NB4 (cell line): ENCODE data around the gene RASSF5.

Experiments
- POLR2A ChIP-seq: IDR thresholded peaks from 2 replicates; pipeline ENCODE4 v1.6.1; 2011; ENCODE audit warnings: mild to moderate bottlenecking; ENCODE audit not compliant: insufficient read length; ENCODE audit errors: extremely low read depth
- TF ChIP-seq, protein P1 (sequence below): IDR thresholded peaks from one replicate; pipeline ENCODE4 v1.5.1; 2012; ENCODE audit warnings: low read depth, low read length

DNA sequence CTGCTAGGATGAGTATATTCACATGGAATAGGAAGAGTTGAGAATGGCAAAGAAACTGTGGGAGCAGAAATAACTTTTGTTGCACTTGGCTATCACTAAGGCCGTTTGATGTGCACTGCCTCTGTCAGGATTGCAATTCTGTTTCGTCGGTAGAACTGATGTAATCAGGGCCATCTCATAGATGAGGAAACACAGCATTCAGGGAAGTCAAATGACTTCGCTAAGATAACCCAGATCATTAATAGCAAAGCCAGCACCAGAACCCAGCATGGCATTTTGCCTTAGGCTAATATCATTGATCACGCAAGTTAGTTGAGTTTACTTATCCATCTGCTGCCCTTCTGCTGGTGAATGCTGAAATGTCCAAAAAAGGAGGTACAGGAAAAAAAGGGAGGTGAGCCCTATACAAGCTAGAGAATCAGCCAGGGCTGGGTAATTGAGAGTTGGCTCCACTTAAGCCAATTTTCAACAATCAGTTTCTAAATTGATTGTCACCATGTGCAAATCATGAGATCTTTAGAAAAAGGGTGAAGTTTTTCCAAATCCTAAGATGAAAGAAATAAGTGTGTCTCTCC, 7.6 kb downstream of the RASSF5 start:
- TF ChIP-seq, protein P1, sequence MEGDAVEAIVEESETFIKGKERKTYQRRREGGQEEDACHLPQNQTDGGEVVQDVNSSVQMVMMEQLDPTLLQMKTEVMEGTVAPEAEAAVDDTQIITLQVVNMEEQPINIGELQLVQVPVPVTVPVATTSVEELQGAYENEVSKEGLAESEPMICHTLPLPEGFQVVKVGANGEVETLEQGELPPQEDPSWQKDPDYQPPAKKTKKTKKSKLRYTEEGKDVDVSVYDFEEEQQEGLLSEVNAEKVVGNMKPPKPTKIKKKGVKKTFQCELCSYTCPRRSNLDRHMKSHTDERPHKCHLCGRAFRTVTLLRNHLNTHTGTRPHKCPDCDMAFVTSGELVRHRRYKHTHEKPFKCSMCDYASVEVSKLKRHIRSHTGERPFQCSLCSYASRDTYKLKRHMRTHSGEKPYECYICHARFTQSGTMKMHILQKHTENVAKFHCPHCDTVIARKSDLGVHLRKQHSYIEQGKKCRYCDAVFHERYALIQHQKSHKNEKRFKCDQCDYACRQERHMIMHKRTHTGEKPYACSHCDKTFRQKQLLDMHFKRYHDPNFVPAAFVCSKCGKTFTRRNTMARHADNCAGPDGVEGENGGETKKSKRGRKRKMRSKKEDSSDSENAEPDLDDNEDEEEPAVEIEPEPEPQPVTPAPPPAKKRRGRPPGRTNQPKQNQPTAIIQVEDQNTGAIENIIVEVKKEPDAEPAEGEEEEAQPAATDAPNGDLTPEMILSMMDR, result no peak
- TF ChIP-seq POLR2A, result no peak
